Neural cell (in vitro differentiated cells): ENCODE results near the gene NRG3. TPM values are rescaled to one million over a fixed set of nuclear protein-coding genes. Genes with fewer than 3 reads are reported as not detected.

Source experiments
- H2AFZ ChIP-seq: fragments of 200-600, 300-800 bp; sonication (generic), shearing (Covaris generic); 2 replicates; pipeline ENCODE4 v1.6.0; 2014; ENCODE audit warnings: low read depth, mild to moderate bottlenecking, antibody characterized with exemption, low read length, moderate library complexity
- H3F3A ChIP-seq: fragments of 200-600 bp; shearing (Covaris generic); 2 replicates; pipeline ENCODE4 v1.6.1; 2016; ENCODE audit warnings: mild to moderate bottlenecking, moderate library complexity, mixed read lengths, antibody characterized with exemption, low read length; ENCODE audit not compliant: insufficient read depth, poor library complexity, severe bottlenecking
- H3K27ac ChIP-seq: fragments of 200-600, 300-800 bp; sonication (generic), shearing (Covaris generic); 2 replicates; pipeline ENCODE4 v1.5.1; 2014; ENCODE audit warnings: mild to moderate bottlenecking, low read length, moderate library complexity
- H3K27me3 ChIP-seq: fragments of 300-800, 200-600 bp; sonication (generic), shearing (Covaris generic); 2 replicates; pipeline ENCODE4 v1.6.0; 2014; ENCODE audit warnings: mild to moderate bottlenecking, low read depth, low read length, moderate library complexity; ENCODE audit not compliant: insufficient read depth
- H3K36me3 ChIP-seq: fragments of 300-800, 200-600 bp; sonication (generic), shearing (Covaris generic); 2 replicates; pipeline ENCODE4 v1.5.1; 2014; ENCODE audit warnings: mild to moderate bottlenecking, antibody characterized with exemption, low read length, moderate library complexity; ENCODE audit not compliant: insufficient read depth
- H3K4me2 ChIP-seq: fragments of 300-800, 200-600 bp; sonication (generic), shearing (Covaris generic); 2 replicates; pipeline ENCODE4 v1.6.0; 2014; ENCODE audit warnings: mild to moderate bottlenecking, low read length
- H3K4me3 ChIP-seq: fragments of 300-800, 200-600 bp; sonication (generic), shearing (Covaris generic); 2 replicates; pipeline ENCODE4 v1.5.1; 2014; ENCODE audit warnings: mild to moderate bottlenecking, low read length, moderate library complexity
- H3K79me2 ChIP-seq: fragments of 200-600 bp; shearing (Covaris generic); replicated peaks from 2 replicates; pipeline ENCODE4 v1.6.0; 2014; ENCODE audit warnings: mild to moderate bottlenecking, low read length, moderate library complexity; ENCODE audit not compliant: insufficient read depth
- H3K9ac ChIP-seq: fragments of 300-800, 200-600 bp; sonication (generic), shearing (Covaris generic); 2 replicates; pipeline ENCODE4 v1.6.1; 2016; ENCODE audit warnings: mild to moderate bottlenecking, low read length, mixed read lengths
- H3K9me2 ChIP-seq: fragments of 200-600 bp; shearing (Covaris generic); 2 replicates; pipeline ENCODE4 v1.6.1; 2016; ENCODE audit warnings: mild to moderate bottlenecking, low read length, mixed read lengths; ENCODE audit not compliant: insufficient read depth
- H3K9me3 ChIP-seq: fragments of 200-600, 300-800 bp; sonication (generic), shearing (Covaris generic); 2 replicates; pipeline ENCODE4 v1.6.1; 2016; ENCODE audit warnings: mild to moderate bottlenecking, mixed run types, low read length, moderate library complexity, mixed read lengths
- H4K20me1 ChIP-seq: fragments of 200-600 bp; shearing (Covaris generic); 2 replicates; pipeline ENCODE4 v1.6.1; 2016; ENCODE audit warnings: mild to moderate bottlenecking, mixed run types; ENCODE audit not compliant: insufficient read depth
- CTCF ChIP-seq: fragments of 450-650 bp; IDR thresholded peaks from 2 replicates; pipeline ENCODE4 v1.5.1; 2014; ENCODE audit warnings: antibody characterized with exemption, mild to moderate bottlenecking, moderate library complexity; ENCODE audit not compliant: poor library complexity, severe bottlenecking
- EP300 ChIP-seq: fragments of 450-650 bp; conservative IDR thresholded peaks from 2 replicates; pipeline ENCODE4 v1.6.1; 2014; ENCODE audit warnings: antibody characterized with exemption, mild to moderate bottlenecking, moderate library complexity; ENCODE audit not compliant: poor library complexity, severe bottlenecking
- EZH2 ChIP-seq: fragments of 200-600, 300-800 bp; shearing (Covaris generic), sonication (generic); IDR thresholded peaks from 2 replicates; pipeline ENCODE4 v1.6.1; 2014; ENCODE audit warnings: antibody characterized with exemption, low read length, borderline replicate concordance, mild to moderate bottlenecking; ENCODE audit not compliant: insufficient read depth, poor library complexity, severe bottlenecking
- MXI1 ChIP-seq: fragments of 450-650 bp; conservative IDR thresholded peaks from 2 replicates; pipeline ENCODE4 v1.6.1; 2014; ENCODE audit warnings: antibody characterized with exemption, mild to moderate bottlenecking; ENCODE audit not compliant: poor library complexity, severe bottlenecking
- POLR2AphosphoS5 ChIP-seq: IDR thresholded peaks from 2 replicates; pipeline ENCODE4 v1.6.1; 2012
- RAD21 ChIP-seq: fragments of 450-650 bp; conservative IDR thresholded peaks from 2 replicates; pipeline ENCODE4 v1.6.1; 2014; ENCODE audit warnings: antibody characterized with exemption, mild to moderate bottlenecking, moderate library complexity
- REST ChIP-seq: IDR thresholded peaks from 2 replicates; pipeline ENCODE4 v1.6.1; 2012; ENCODE audit warnings: borderline replicate concordance
- SMC3 ChIP-seq: fragments of 450-650 bp; conservative IDR thresholded peaks from 2 replicates; pipeline ENCODE4 v1.6.1; 2014; ENCODE audit warnings: antibody characterized with exemption, mild to moderate bottlenecking, moderate library complexity; ENCODE audit not compliant: poor library complexity
- TAF1 ChIP-seq: IDR thresholded peaks from 2 replicates; pipeline ENCODE4 v1.6.1; 2012; ENCODE audit warnings: low read depth
- polyA plus RNA-seq: library from polyadenylated mRNA; depleted of rRNA; stranded (reverse); fragments of >200 nt; gene quantifications from 2 replicates; pipeline ENCODE4 v1.2.3, GENCODE V29; 2014

Gene NRG3
- polyA plus RNA-seq, 1 donor from 2014 or later, result 14.0 TPM

- H3K9me3 ChIP-seq, result no peaks in the 10 kb centered on the region
- no peak overlapping the region for H3K27ac ChIP-seq
- TF ChIP-seq POLR2AphosphoS5 (no peak), EP300 (no peak), RAD21 (no peak), SMC3 (no peak), EZH2 (no peak), CTCF (no peak), MXI1 (no peak), REST (no peak), TAF1 (no peak)
- H3K4me3 ChIP-seq, result no peak overlapping the region
- H3K79me2 ChIP-seq, result no peaks in the 10 kb centered on the region
- no peak overlapping the region for H3K4me2 ChIP-seq
- H3F3A ChIP-seq, result no peaks in the 10 kb centered on the region
- no peak overlapping the region for H3K9ac ChIP-seq
- H3K36me3 ChIP-seq, result no peaks in the 10 kb centered on the region
- H3K9me2 ChIP-seq, result no peaks in the 10 kb centered on the region
- no peak overlapping the region for H2AFZ ChIP-seq
- H3K27me3 ChIP-seq, result no peaks in the 10 kb centered on the region
- no peaks in the 10 kb centered on the region for H4K20me1 ChIP-seq
Measured at GRCh38 chr10:82278401-82279182, 403.6 kb downstream of the NRG3 start.

GRCh38 chr10:82282782-82283456 lies 407.9 kb downstream of the NRG3 start:
- TF ChIP-seq REST (no peak), SMC3 (no peak), MXI1 (no peak), CTCF (no peak), POLR2AphosphoS5 (no peak), EZH2 (no peak), TAF1 (no peak), RAD21 (no peak), EP300 (no peak)
- Histone ChIP-seq H3K4me3 (no peak overlapping the region), H3K79me2 (no peaks in the 10 kb centered on the region), H3K9ac (no peak overlapping the region), H3K36me3 (no peaks in the 10 kb centered on the region), H3K27me3 (no peaks in the 10 kb centered on the region), H3K9me3 (no peaks in the 10 kb centered on the region), H3K4me2 (no peak overlapping the region), H3K27ac (no peak overlapping the region), H2AFZ (no peak overlapping the region), H3F3A (no peaks in the 10 kb centered on the region), H3K9me2 (no peaks in the 10 kb centered on the region), H4K20me1 (no peaks in the 10 kb centered on the region)
